Trophoblast cell (in vitro differentiated cells and primary cell): ENCODE data around the gene ACAP3.

Experiments used
- DNase-seq, 2 donors: peaks; one replicate each; pipeline ENCODE4 v3.0.0-alpha.2; 2016
- H2AFZ ChIP-seq: 2 replicates; pipeline ENCODE4 v1.6.1; 2013; ENCODE audit warnings: low read length, moderate library complexity, mild to moderate bottlenecking; ENCODE audit not compliant: insufficient read depth, poor library complexity
- H2AK5ac ChIP-seq: 2 replicates; pipeline ENCODE4 v1.6.1; 2013; ENCODE audit warnings: mild to moderate bottlenecking, low read length
- H2BK120ac ChIP-seq: 2 replicates; pipeline ENCODE4 v1.6.1; 2013; ENCODE audit warnings: low read length, mild to moderate bottlenecking, moderate library complexity; ENCODE audit not compliant: insufficient read depth, poor library complexity
- H2BK12ac ChIP-seq: 2 replicates; pipeline ENCODE4 v1.6.1; 2013; ENCODE audit warnings: mild to moderate bottlenecking, low read length, moderate library complexity
- H2BK5ac ChIP-seq: 2 replicates; pipeline ENCODE4 v1.6.1; 2013; ENCODE audit warnings: low read length, low read depth, moderate library complexity, mild to moderate bottlenecking; ENCODE audit not compliant: poor library complexity
- H3K14ac ChIP-seq: 2 replicates; pipeline ENCODE4 v1.6.1; 2013; ENCODE audit warnings: mild to moderate bottlenecking, low read length
- H3K18ac ChIP-seq: 2 replicates; pipeline ENCODE4 v1.6.1; 2013; ENCODE audit warnings: mild to moderate bottlenecking, low read length
- H3K23ac ChIP-seq: 2 replicates; pipeline ENCODE4 v1.6.1; 2013; ENCODE audit warnings: low read length
- H3K27ac ChIP-seq: 2 replicates; pipeline ENCODE4 v1.5.1; 2013; ENCODE audit warnings: low read depth, mild to moderate bottlenecking, inconsistent platforms, low read length, moderate library complexity
- H3K27me3 ChIP-seq: 2 replicates; pipeline ENCODE4 v1.6.1; 2013; ENCODE audit warnings: inconsistent platforms, mild to moderate bottlenecking, low read length, moderate library complexity; ENCODE audit not compliant: insufficient read depth
- H3K36me3 ChIP-seq, 2 experiments: 1 replicate in 1 of 2; 2 replicates in 1 of 2; pipeline ENCODE4 v1.6.1; 2013; ENCODE audit warnings: low read length in 2 of 2, mild to moderate bottlenecking in 2 of 2, moderate library complexity in 1 of 2; ENCODE audit not compliant: insufficient read depth in 2 of 2, control insufficient read depth in 1 of 2
- H3K4ac ChIP-seq: 2 replicates; pipeline ENCODE4 v1.6.1; 2013; ENCODE audit warnings: low read depth, mild to moderate bottlenecking, low read length, moderate library complexity
- H3K4me1 ChIP-seq, 2 experiments: 1 replicate in 1 of 2; 2 replicates in 1 of 2; pipeline ENCODE4 v1.6.1; 2013; ENCODE audit warnings: low read length in 2 of 2, mild to moderate bottlenecking in 2 of 2, moderate library complexity in 1 of 2; ENCODE audit not compliant: insufficient read depth in 2 of 2, control insufficient read depth in 1 of 2
- H3K4me2 ChIP-seq: 2 replicates; pipeline ENCODE4 v1.6.1; 2013; ENCODE audit warnings: inconsistent platforms, mild to moderate bottlenecking, low read length, moderate library complexity
- H3K4me3 ChIP-seq: 2 replicates; pipeline ENCODE4 v1.5.1; 2013; ENCODE audit warnings: mild to moderate bottlenecking, low read depth, low read length, inconsistent platforms
- H3K79me1 ChIP-seq: one replicate; pipeline ENCODE4 v1.6.1; 2013; ENCODE audit warnings: low read length
- H3K79me2 ChIP-seq: 2 replicates; pipeline ENCODE4 v1.6.1; 2013; ENCODE audit warnings: low read length, mild to moderate bottlenecking; ENCODE audit not compliant: control insufficient read depth, insufficient read depth, poor library complexity
- H3K9ac ChIP-seq: 2 replicates; pipeline ENCODE4 v1.6.1; 2013; ENCODE audit warnings: mild to moderate bottlenecking, low read length
- H3K9me3 ChIP-seq: 2 replicates; pipeline ENCODE4 v1.6.1; 2013; ENCODE audit warnings: low read depth, mild to moderate bottlenecking, control low read depth, inconsistent platforms, low read length; ENCODE audit not compliant: insufficient read depth
- H4K12ac ChIP-seq: 2 replicates; pipeline ENCODE4 v1.6.1; 2013; ENCODE audit warnings: low read depth, mild to moderate bottlenecking, low read length, moderate library complexity
- H4K8ac ChIP-seq: 2 replicates; pipeline ENCODE4 v1.6.1; 2013; ENCODE audit warnings: low read depth, mild to moderate bottlenecking, low read length, moderate library complexity
- H4K91ac ChIP-seq: one replicate; pipeline ENCODE4 v1.6.1; 2013; ENCODE audit warnings: low read depth, mild to moderate bottlenecking, low read length, moderate library complexity
- WGBS: extraction: QIAGEN DNeasy Blood & Tissue Kit; methylation state at CpG from one replicate; pipeline ENCODE4 v1.1.7; 2013; ENCODE audit warnings: missing lambda C conversion rate; ENCODE audit not compliant: insufficient read length, insufficient coverage; ENCODE audit errors: extremely low coverage; 5-methylcytosine and 5-hydroxymethylcytosine counted together

Gene ACAP3

GRCh38 chr1:1286313-1287261 lies 21.1 kb downstream of the ACAP3 start:
- no peak overlapping the region for H3K4me2 ChIP-seq

DNA sequence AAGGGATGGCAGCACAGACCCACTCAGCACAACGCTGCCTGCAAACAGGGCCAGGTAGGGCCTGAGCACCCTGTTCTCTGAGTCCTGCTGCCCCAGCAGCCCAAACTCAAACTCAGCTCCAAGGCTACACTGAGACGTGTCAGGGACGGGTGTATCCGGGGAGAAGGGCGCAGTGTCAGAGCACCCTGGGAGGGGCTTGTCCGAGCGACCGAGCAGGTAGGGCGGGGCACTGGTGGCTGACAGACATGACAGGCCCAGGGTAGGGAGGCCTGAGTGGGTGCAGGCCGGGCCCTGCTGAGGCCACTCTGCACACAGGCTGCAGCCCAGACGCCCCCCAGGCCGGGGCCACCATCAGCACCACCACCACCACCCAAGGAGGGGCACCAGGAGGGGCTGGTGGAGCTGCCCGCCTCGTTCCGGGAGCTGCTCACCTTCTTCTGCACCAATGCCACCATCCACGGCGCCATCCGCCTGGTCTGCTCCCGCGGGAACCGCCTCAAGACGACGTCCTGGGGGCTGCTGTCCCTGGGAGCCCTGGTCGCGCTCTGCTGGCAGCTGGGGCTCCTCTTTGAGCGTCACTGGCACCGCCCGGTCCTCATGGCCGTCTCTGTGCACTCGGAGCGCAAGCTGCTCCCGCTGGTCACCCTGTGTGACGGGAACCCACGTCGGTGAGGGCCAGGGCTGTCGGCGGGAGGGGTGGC lies 22.0 kb downstream of the ACAP3 start:
- Histone ChIP-seq H3K9me3 (peaks cover 10% of the 10 kb centered on the region), H3K4me1 (no peaks in the 10 kb centered on the region), H2BK12ac (no peak overlapping the region), H3K18ac (no peak overlapping the region), H3K14ac (no peak overlapping the region), H4K91ac (no peak overlapping the region), H3K79me2 (no peaks in the 10 kb centered on the region), H3K4me3 (no peak overlapping the region), H3K27ac (no peak overlapping the region), H2BK120ac (no peak overlapping the region), H3K36me3 (no peaks in the 10 kb centered on the region), H3K27me3 (no peaks in the 10 kb centered on the region), H2BK5ac (no peak overlapping the region), H2AK5ac (no peak overlapping the region), H4K8ac (no peak overlapping the region), H3K4me2 (no peak overlapping the region), H3K79me1 (no peaks in the 10 kb centered on the region), H3K9ac (no peak overlapping the region), H3K4ac (no peak overlapping the region), H3K23ac (no peak overlapping the region), H2AFZ (no peak overlapping the region), H4K12ac (no peak overlapping the region)
- no CpG with 5 or more reads among the region's 37 CpGs for WGBS
- no peak for DNase-seq

More at GRCh38 chr1:1286313-1287261, 21.1 kb downstream of the ACAP3 start:
- Histone ChIP-seq H2BK120ac (no peak overlapping the region), H2BK12ac (no peak overlapping the region), H2BK5ac (no peak overlapping the region), H3K14ac (no peak overlapping the region), H3K27me3 (no peaks in the 10 kb centered on the region), H2AK5ac (no peak overlapping the region), H4K91ac (no peak overlapping the region), H3K79me1 (no peaks in the 10 kb centered on the region), H3K4me3 (no peak overlapping the region), H3K9me3 (peaks cover 10% of the 10 kb centered on the region), H3K27ac (no peak overlapping the region), H2AFZ (no peak overlapping the region), H3K4ac (no peak overlapping the region), H3K18ac (no peak overlapping the region), H3K23ac (no peak overlapping the region), H4K8ac (no peak overlapping the region), H4K12ac (no peak overlapping the region), H3K36me3 (no peaks in the 10 kb centered on the region), H3K79me2 (no peaks in the 10 kb centered on the region), H3K9ac (no peak overlapping the region), H3K4me1 (no peaks in the 10 kb centered on the region)
- WGBS = no CpG with 5 or more reads among the region's 50 CpGs
- no peak for DNase-seq

DNA sequence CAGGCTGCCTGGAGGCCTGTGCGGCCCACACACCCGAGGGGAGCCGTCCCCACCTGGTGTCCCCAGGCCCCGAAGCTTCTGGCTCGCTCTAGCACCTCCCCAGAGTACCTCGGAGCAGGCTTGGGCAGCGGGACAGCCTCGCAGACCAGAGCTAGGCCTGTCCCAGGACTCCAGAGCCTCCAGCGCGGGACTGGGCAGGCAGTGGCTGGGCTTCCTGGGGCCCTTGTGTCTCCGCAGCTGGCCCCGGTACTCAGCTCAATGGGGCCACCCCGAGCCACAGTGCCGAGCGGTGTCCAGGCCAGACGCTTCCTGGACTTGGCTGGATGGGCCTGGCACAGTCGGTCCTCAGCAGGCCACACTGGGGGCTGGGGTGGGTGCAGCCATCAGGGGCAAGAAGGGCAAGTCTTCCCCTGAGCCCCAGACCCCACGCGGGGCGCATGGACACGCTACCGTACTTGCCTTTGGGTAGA lies 22.6 kb downstream of the ACAP3 start:
- H3K4ac ChIP-seq = no peak overlapping the region
- H3K9ac ChIP-seq = no peak overlapping the region
- H3K4me1 ChIP-seq = no peaks in the 10 kb centered on the region
- no peak overlapping the region for H3K27ac ChIP-seq
- no peaks in the 10 kb centered on the region for H3K79me2 ChIP-seq
- no peak overlapping the region for H3K23ac ChIP-seq
- H3K27me3 ChIP-seq = no peaks in the 10 kb centered on the region
- no peaks in the 10 kb centered on the region for H3K36me3 ChIP-seq
- H3K4me3 ChIP-seq = no peak overlapping the region
- no peak overlapping the region for H4K12ac ChIP-seq
- no peak overlapping the region for H3K4me2 ChIP-seq
- WGBS = no CpG with 5 or more reads among the region's 22 CpGs
- H2BK120ac ChIP-seq = no peak overlapping the region
- no peaks in the 10 kb centered on the region for H3K79me1 ChIP-seq
- H4K8ac ChIP-seq = no peak overlapping the region
- no peak overlapping the region for H3K14ac ChIP-seq
- H2BK5ac ChIP-seq = no peak overlapping the region
- no peak overlapping the region for H2BK12ac ChIP-seq
- no peak overlapping the region for H2AFZ ChIP-seq
- peaks cover 10% of the 10 kb centered on the region for H3K9me3 ChIP-seq
- H3K18ac ChIP-seq = no peak overlapping the region
- no peak overlapping the region for H2AK5ac ChIP-seq
- no peak overlapping the region for H4K91ac ChIP-seq
- no peak for DNase-seq

DNA sequence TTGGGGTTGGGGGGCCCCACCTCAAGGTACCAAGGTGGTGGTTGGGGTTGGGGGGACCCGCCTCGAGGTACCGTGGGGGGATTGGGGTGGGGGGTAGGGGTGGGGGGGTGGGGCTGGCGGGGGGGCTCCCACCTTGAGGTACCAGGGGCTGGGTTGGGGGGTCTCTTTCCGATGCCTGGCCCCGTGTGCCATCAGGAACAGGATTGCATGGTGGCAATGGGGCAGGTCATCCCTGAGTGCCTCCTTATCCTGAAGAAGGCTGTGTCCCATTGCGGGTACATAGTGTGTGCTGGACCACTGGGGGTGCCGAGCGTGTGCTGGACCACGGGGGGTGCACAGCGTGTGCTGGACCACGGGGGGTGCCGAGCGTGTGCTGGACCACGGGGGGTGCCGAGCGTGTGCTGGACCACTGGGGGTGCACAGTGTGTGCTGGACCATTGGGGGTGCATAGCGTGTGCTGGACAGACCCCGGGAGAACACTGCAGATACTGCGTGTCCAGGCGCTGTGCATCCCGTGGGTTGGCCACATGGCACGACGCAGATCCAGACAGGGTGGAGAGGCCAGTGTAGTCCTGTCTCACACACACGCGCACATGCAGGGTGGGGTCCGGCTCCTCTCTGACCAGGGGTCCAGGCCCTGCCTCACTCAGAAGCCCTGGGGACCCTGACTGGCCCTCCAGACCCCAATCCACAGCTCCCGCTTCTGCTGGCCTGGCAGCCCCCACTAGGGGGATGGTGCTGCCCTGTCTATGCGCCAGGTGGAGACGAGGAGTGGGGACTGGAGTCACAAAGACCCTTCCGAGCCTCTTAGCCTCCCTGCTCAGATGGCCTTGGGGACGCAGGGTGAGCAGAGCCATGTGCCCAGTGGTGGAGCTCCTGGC lies 23.3 kb downstream of the ACAP3 start:
- Histone ChIP-seq H3K4me1 (no peaks in the 10 kb centered on the region), H3K27me3 (no peaks in the 10 kb centered on the region), H2AFZ (no peak overlapping the region), H3K36me3 (no peaks in the 10 kb centered on the region), H3K18ac (no peak overlapping the region), H2BK5ac (no peak overlapping the region), H2AK5ac (no peak overlapping the region), H4K8ac (no peak overlapping the region), H4K91ac (no peak overlapping the region), H3K4me2 (no peak overlapping the region), H3K4me3 (peak overlapping the region; percentile 39), H4K12ac (no peak overlapping the region), H3K9me3 (peaks cover 10% of the 10 kb centered on the region), H3K14ac (no peak overlapping the region), H3K27ac (no peak overlapping the region), H2BK120ac (no peak overlapping the region), H2BK12ac (no peak overlapping the region), H3K9ac (no peak overlapping the region), H3K23ac (no peak overlapping the region), H3K4ac (no peak overlapping the region), H3K79me1 (no peaks in the 10 kb centered on the region), H3K79me2 (no peaks in the 10 kb centered on the region)
- WGBS = no CpG with 5 or more reads among the region's 32 CpGs
- DNase-seq = no peak
